LHCN-M2 (cell line): ENCODE measurements around the gene GIMAP7. TPM values are rescaled to one million over a fixed set of nuclear protein-coding genes. Genes with fewer than 3 reads are reported as not detected.
"Not testable (repeated sequence)": the region's sequence is repeated elsewhere in the genome, so short reads cannot be mapped to it uniquely, and the experiment has no call there.

Experiments used
- DNase-seq: peaks from one replicate; pipeline ENCODE4 v3.0.0-alpha.2; 2012; ENCODE audit warnings: low read depth
- polyA plus RNA-seq: library from polyadenylated mRNA; unstranded; fragments of >200 nt; gene quantifications from one replicate; pipeline ENCODE4 v1.2.1, GENCODE V29; 2012; ENCODE audit warnings: missing spikeins
- total RNA-seq: library from RNA; depleted of rRNA; stranded (reverse); fragments of >200 nt; gene quantifications from 2 replicates; pipeline ENCODE4 v1.2.3, GENCODE V29; 2014; rRNA removed

The GIMAP7 gene
- total RNA-seq = not detected in 2 replicates
- polyA plus RNA-seq = not detected

- no peak for DNase-seq
These were observed at the start of gene GIMAP7 for GRCh38 chr7:150514748-150515222. GIMAP7 (plus strand) TSS chr7:150514872; CDS start chr7:150519975, 5,103 bp downstream.

GRCh38 chr7:150464962-150465361 is 49.7 kb upstream of the GIMAP7 start:
- no peak for DNase-seq

GRCh38 chr7:150465414-150465813 is 49.3 kb upstream of the GIMAP7 start:
- no peak for DNase-seq

GRCh38 chr7:150466477-150466876 is 48.2 kb upstream of the GIMAP7 start:
- DNase-seq = no peak

GRCh38 chr7:150468241-150468640 is 46.4 kb upstream of the GIMAP7 start:
- DNase-seq = no peak

- DNase-seq = no peak
These were observed 42.8 kb upstream of the GIMAP7 start for GRCh38 chr7:150471886-150472285.

GRCh38 chr7:150473902-150474301 is 40.8 kb upstream of the GIMAP7 start:
- no peak for DNase-seq

GRCh38 chr7:150476285-150476684 is 38.4 kb upstream of the GIMAP7 start:
- no peak for DNase-seq

GRCh38 chr7:150476819-150477631 is 37.6 kb upstream of the GIMAP7 start:
- no peak for DNase-seq

GRCh38 chr7:150479023-150479716 is 35.5 kb upstream of the GIMAP7 start:
- DNase-seq = no peak

GRCh38 chr7:150481186-150481920 is 33.3 kb upstream of the GIMAP7 start:
- DNase-seq = no peak

GRCh38 chr7:150481922-150482321 is 32.8 kb upstream of the GIMAP7 start:
- DNase-seq = no peak

GRCh38 chr7:150483514-150483913 is 31.2 kb upstream of the GIMAP7 start:
- DNase-seq = not testable (repeated sequence)

- not testable (repeated sequence) for DNase-seq
These were observed 30.6 kb upstream of the GIMAP7 start for GRCh38 chr7:150484071-150484470.

GRCh38 chr7:150487625-150488024 is 27.0 kb upstream of the GIMAP7 start:
- DNase-seq = no peak

GRCh38 chr7:150489782-150490181 is 24.9 kb upstream of the GIMAP7 start:
- no peak for DNase-seq

GRCh38 chr7:150493442-150493841 is 21.2 kb upstream of the GIMAP7 start:
- DNase-seq = not testable (repeated sequence)

- no peak for DNase-seq
These were observed 12.2 kb upstream of the GIMAP7 start for GRCh38 chr7:150502519-150502918.

- no peak for DNase-seq
These were observed 11.5 kb upstream of the GIMAP7 start for GRCh38 chr7:150503155-150503554.

- no peak for DNase-seq
These were observed 11.1 kb upstream of the GIMAP7 start for GRCh38 chr7:150503581-150503980.

GRCh38 chr7:150507947-150508602 is 6.6 kb upstream of the GIMAP7 start:
- DNase-seq = no peak
